Muscle of leg (tissue), 11 donors: Measurements from ENCODE around the gene IL3RA. TPM values are rescaled to one million over a fixed set of nuclear protein-coding genes. Genes with fewer than 3 reads are reported as not detected.

Source experiments
- DNase-seq: peaks from one replicate; pipeline ENCODE4 v3.0.0; 2013
- H3K27ac ChIP-seq: one replicate; pipeline ENCODE4 v1.5.1; 2013; ENCODE audit warnings: mild to moderate bottlenecking, low read length, control low read depth
- H3K27me3 ChIP-seq: one replicate; pipeline ENCODE4 v1.6.1; 2013; ENCODE audit warnings: low read length; ENCODE audit not compliant: control insufficient read depth, insufficient read depth
- H3K36me3 ChIP-seq: one replicate; pipeline ENCODE4 v1.6.1; 2013; ENCODE audit warnings: low read length; ENCODE audit not compliant: control insufficient read depth, insufficient read depth
- H3K4me1 ChIP-seq: one replicate; pipeline ENCODE4 v1.6.1; 2013; ENCODE audit warnings: low read length; ENCODE audit not compliant: control insufficient read depth, insufficient read depth
- H3K4me3 ChIP-seq: one replicate; pipeline ENCODE4 v1.5.1; 2013; ENCODE audit warnings: low read length, control low read depth
- H3K9me3 ChIP-seq: replicated peaks from 2 replicates; pipeline ENCODE4 v1.6.1; 2013; ENCODE audit warnings: low read depth, low read length; ENCODE audit not compliant: control insufficient read depth
- WGBS: methylation state at CpG from one replicate; pipeline ENCODE4 v1.1.5; 2013; ENCODE audit warnings: missing lambda C conversion rate; ENCODE audit not compliant: insufficient coverage; 5-methylcytosine and 5-hydroxymethylcytosine counted together
- polyA plus RNA-seq, 8 donors: library from polyadenylated mRNA; unstranded; fragments of 120-200 nt; gene quantifications; one replicate each; pipeline versions ENCODE4 v1.2.1 to v1.2.3, GENCODE V29; 2013; ENCODE audit warnings: inconsistent platforms in 1 of 8, low replicate concordance in 1 of 8; ENCODE audit not compliant: insufficient read length in 8 of 8, insufficient read depth in 1 of 8
- total RNA-seq: library from RNA; stranded (reverse); fragments of 120-200 nt; gene quantifications from one replicate; pipeline ENCODE4 v1.2.4, GENCODE V29; 2013

Gene IL3RA
- total and polyA plus RNA-seq, 9 donors = 7.8 to 24.7 (median 19.0) TPM

DNA sequence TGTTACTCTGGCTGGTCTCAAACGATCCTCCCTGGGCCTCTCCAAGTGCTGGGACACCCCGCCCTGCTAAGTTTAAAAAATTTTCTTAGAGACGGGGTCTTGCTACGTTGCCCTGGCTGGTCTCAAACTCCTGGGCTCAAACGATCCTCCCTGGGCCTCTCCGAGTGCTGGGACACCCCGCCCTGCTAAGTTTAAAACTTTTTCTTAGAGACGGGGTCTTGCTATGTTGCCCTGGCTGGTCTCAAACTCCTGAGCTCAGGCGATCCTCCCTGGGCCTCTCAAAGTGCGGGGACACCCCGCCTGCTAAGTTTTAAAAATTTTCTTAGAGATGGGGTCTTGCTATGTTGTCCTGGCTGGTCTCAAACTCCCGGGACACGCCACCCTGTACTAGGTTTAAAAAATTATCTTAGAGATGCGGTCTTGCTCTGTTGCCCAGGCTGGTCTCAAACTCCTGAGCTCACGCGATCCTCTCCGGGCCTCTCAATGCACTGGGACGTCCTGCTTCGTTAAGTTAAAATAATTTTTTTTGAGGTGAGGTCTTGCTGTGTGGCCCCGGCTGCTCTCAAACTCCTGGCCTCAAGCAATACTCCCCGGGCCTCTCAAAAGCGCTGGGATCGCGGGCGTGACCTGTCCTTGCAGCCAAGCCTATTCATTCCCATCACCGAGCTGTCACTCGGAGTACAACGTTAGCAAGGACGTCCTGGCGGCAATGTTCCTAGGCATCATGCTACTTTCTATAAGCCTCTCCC, 54.2 kb downstream of the IL3RA start:
- Histone ChIP-seq H3K36me3 (peaks cover 56% of the 10 kb centered on the region), H3K27ac (peak overlapping the region; percentile 51)
- WGBS = 52% methylated on average over 21 of the region's 30 CpGs

GRCh38 chrX:1391370-1391706, 54.8 kb downstream of the IL3RA start:
- no peak for DNase-seq
- H3K4me1 ChIP-seq = peaks cover 29% of the 10 kb centered on the region
- H3K36me3 ChIP-seq = peaks cover 52% of the 10 kb centered on the region
- H3K27ac ChIP-seq = peak overlapping the region; percentile 51
- no peaks in the 10 kb centered on the region for H3K27me3 ChIP-seq
- H3K4me3 ChIP-seq = peak overlapping the region; percentile 100
- H3K9me3 ChIP-seq = peaks cover 4% of the 10 kb centered on the region
- WGBS = 0% methylated on average over 18 of the region's 19 CpGs

More for the DNA sequence above, 54.2 kb downstream of the IL3RA start:
- peak overlapping the region; percentile 100 for H3K4me3 ChIP-seq
- H3K9me3 ChIP-seq = peaks cover 4% of the 10 kb centered on the region
- H3K27me3 ChIP-seq = no peaks in the 10 kb centered on the region
- peaks cover 29% of the 10 kb centered on the region for H3K4me1 ChIP-seq
- no peak for DNase-seq

DNA sequence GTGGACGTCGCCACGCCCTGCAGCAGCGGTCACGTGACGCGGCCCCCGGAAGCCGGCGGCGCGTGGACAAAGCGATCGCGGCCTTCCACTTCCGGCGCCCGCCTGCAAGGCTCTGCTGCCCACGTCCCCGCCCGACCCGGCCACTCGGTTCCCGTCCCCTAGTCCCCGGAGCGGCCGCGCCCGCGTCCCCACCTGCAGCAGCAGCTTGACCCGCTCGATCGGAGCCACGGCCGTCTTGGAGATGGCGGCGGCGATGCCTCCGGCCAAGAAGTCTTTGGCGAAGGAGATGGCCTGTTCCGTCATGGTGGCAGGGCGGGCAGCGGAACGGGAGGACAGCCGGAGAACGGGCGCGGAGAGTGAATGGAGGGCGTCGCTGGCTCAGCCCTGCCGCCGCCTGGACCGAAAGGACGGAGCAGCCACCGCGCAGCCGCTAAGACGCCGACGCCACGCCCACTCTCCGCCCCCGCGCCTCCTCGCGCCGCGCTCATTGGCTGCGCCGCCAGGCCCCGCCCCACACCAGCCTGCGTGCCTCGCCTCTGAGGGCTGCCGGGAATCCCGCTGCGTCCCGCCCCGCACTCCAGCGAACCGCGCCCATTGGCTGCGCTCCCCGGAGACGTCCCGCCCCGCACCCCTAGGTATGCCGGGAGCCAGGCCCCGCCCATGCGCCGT, 55.3 kb downstream of the IL3RA start, which contains the start of gene SLC25A6:
SLC25A6 (minus strand) TSS at position 407 of the 669 bp plus-strand sequence; CDS start at position 303, 104 bp downstream.
- peak; percentile 99 for DNase-seq
- Histone ChIP-seq H3K27me3 (no peaks in the 10 kb centered on the region), H3K9me3 (peaks cover 3% of the 10 kb centered on the region), H3K4me3 (peak within 1 kb of the TSS; percentile 100), H3K4me1 (peaks cover 29% of the 10 kb centered on the region), H3K36me3 (peaks cover 47% of the 10 kb centered on the region), H3K27ac (peak within 1 kb of the TSS; percentile 98)
- WGBS = under 1% methylated on average over 90 of the region's 90 CpGs

GRCh38 chrX:1392376-1393068, 55.9 kb downstream of the IL3RA start:
- H3K36me3 ChIP-seq = peaks cover 40% of the 10 kb centered on the region
- 0% methylated on average over 34 of the region's 76 CpGs for WGBS
- H3K27ac ChIP-seq = peak overlapping the region; percentile 98
- no peaks in the 10 kb centered on the region for H3K9me3 ChIP-seq
- peaks cover 29% of the 10 kb centered on the region for H3K4me1 ChIP-seq
- no peaks in the 10 kb centered on the region for H3K27me3 ChIP-seq
- peak; percentile 91 for DNase-seq
- H3K4me3 ChIP-seq = peak overlapping the region; percentile 71

GRCh38 chrX:1393871-1394615, 57.5 kb downstream of the IL3RA start:
- Histone ChIP-seq H3K27me3 (no peaks in the 10 kb centered on the region), H3K27ac (peak overlapping the region; percentile 67), H3K36me3 (peaks cover 25% of the 10 kb centered on the region), H3K4me3 (no peak overlapping the region), H3K4me1 (peaks cover 29% of the 10 kb centered on the region), H3K9me3 (no peaks in the 10 kb centered on the region)
- 34% methylated on average over 16 of the region's 16 CpGs for WGBS
- DNase-seq = no peak

- Histone ChIP-seq H3K27ac (peak overlapping the region; percentile 67), H3K9me3 (no peaks in the 10 kb centered on the region), H3K4me3 (no peak overlapping the region), H3K36me3 (peaks cover 17% of the 10 kb centered on the region), H3K4me1 (peaks cover 29% of the 10 kb centered on the region), H3K27me3 (no peaks in the 10 kb centered on the region)
- peak; percentile 67 for DNase-seq
- WGBS = 70% methylated on average over 20 of the region's 22 CpGs
These were observed 58.3 kb downstream of the IL3RA start for GRCh38 chrX:1394731-1395501.

- Histone ChIP-seq H3K27ac (no peak overlapping the region), H3K4me1 (peaks cover 26% of the 10 kb centered on the region), H3K9me3 (no peaks in the 10 kb centered on the region), H3K27me3 (no peaks in the 10 kb centered on the region), H3K36me3 (peaks cover 13% of the 10 kb centered on the region), H3K4me3 (no peak overlapping the region)
- DNase-seq = no peak
- 97% methylated on average over 5 of the region's 5 CpGs for WGBS
These were observed 59.1 kb downstream of the IL3RA start for GRCh38 chrX:1395646-1396216.

DNA sequence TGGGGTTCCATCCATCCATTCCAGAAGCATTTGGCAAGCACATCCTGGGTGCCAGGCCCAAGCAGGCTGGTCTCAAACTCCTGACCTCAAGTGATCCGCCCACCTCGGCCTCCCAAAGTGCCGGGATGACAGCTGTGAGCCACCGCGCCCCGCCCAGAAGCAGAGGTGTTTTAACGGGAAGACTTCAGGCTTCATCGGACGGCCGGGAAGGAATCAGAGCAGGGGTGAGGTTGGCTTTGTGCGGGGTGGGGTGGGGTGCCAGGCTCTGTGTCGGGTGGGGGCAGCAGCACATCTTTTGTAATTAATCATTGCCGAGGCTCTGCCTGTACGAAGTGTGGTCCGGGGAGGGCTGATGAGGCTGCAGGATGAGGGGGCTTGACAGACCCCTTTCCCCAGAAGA, 60.4 kb downstream of the IL3RA start:
- no peak overlapping the region for H3K4me3 ChIP-seq
- H3K4me1 ChIP-seq = peaks cover 21% of the 10 kb centered on the region
- peaks cover 10% of the 10 kb centered on the region for H3K36me3 ChIP-seq
- 83% methylated on average over 9 of the region's 15 CpGs for WGBS
- no peaks in the 10 kb centered on the region for H3K27me3 ChIP-seq
- no peaks in the 10 kb centered on the region for H3K9me3 ChIP-seq
- no peak for DNase-seq
- H3K27ac ChIP-seq = no peak overlapping the region
